Measurements from ENCODE around the gene CAMTA2. TPM values are rescaled to one million over a fixed set of nuclear protein-coding genes. Genes with fewer than 3 reads are reported as not detected.
A peak's percentile ranks its signal among the peaks of the same experiment; 100 is the strongest.

Gene CAMTA2
- total and polyA plus RNA-seq, 2 experiments from 2014 or later = 4.4 to 8.7 TPM

DNA sequence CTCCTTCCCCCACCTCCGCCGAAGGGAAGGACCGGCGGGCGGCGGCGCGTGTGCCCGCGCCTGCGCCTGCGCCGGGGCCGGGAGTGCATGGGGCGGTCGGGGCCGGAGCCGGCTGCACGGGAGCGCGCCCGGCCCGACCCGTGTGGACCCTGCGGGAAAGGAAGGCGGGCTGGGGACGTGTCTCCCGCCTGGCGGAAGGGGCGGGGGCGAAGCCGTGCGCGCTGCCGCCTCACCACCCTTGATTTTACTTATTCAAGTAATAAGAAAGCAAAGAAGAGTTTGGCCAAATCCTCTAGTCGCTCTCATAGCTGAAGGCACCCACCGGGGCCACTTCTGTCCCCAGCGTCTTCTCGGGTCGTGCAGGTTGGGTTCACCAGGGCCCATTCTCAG, 38.5 kb downstream of the CAMTA2 start:
- Histone ChIP-seq H3F3A (replicated peaks; ENCODE audit: low read depth) (peaks cover 35% of the 10 kb centered on the region), H3K36me3 (ENCODE audit: insufficient read depth) (peaks cover 16% of the 10 kb centered on the region), H3K4me2 (peak overlapping the region; percentile 96), H3K9me2 (ENCODE audit: insufficient read depth) (no peaks in the 10 kb centered on the region), H3K27me3 (ENCODE audit: insufficient read depth) (no peaks in the 10 kb centered on the region), H4K20me1 (replicated peaks; ENCODE audit: insufficient read depth) (peaks cover 16% of the 10 kb centered on the region), H3K27ac (ENCODE audit: low read depth) (peak overlapping the region; percentile 100), H3K79me2 (replicated peaks; ENCODE audit: insufficient read depth) (peaks cover 35% of the 10 kb centered on the region), H2AFZ (no peak overlapping the region), H3K4me3 (peak overlapping the region; percentile 96), H3K4me1 (ENCODE audit: insufficient read depth) (peaks cover 43% of the 10 kb centered on the region)
- Mint-ChIP-seq H3K36me3 (ENCODE audit: low read depth) (peaks cover 39% of the 10 kb centered on the region), H3K4me3 (peak overlapping the region; percentile 92), H3K27me3 (ENCODE audit: insufficient read depth, low read depth, poor library complexity) (peaks cover 40% of the 10 kb centered on the region), H3K4me1 (peaks cover 46% of the 10 kb centered on the region), H3K27ac (peak overlapping the region; percentile 98), H3K9me3 (no peaks in the 10 kb centered on the region; the same call in 2 of the 3 replicates)
- ATAC-seq (peak; percentile 47), DNase-seq (ENCODE audit: low spot score) (peak; percentile 88)
- no peak for TF ChIP-seq EZH2phosphoT487 (IDR thresholded peaks at IDR 0.05; ENCODE audit: unreplicated experiment)
- TF ChIP-seq, protein P1, sequence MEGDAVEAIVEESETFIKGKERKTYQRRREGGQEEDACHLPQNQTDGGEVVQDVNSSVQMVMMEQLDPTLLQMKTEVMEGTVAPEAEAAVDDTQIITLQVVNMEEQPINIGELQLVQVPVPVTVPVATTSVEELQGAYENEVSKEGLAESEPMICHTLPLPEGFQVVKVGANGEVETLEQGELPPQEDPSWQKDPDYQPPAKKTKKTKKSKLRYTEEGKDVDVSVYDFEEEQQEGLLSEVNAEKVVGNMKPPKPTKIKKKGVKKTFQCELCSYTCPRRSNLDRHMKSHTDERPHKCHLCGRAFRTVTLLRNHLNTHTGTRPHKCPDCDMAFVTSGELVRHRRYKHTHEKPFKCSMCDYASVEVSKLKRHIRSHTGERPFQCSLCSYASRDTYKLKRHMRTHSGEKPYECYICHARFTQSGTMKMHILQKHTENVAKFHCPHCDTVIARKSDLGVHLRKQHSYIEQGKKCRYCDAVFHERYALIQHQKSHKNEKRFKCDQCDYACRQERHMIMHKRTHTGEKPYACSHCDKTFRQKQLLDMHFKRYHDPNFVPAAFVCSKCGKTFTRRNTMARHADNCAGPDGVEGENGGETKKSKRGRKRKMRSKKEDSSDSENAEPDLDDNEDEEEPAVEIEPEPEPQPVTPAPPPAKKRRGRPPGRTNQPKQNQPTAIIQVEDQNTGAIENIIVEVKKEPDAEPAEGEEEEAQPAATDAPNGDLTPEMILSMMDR (conservative IDR thresholded peaks at IDR 0.05; ENCODE audit: low read depth in 2 of 2) = no peak
- peak; percentile 29; the same call in 1 of the 2 replicates for TF ChIP-seq POLR2AphosphoS5 (IDR thresholded peaks at IDR 0.05; ENCODE audit: low read depth)

DNA sequence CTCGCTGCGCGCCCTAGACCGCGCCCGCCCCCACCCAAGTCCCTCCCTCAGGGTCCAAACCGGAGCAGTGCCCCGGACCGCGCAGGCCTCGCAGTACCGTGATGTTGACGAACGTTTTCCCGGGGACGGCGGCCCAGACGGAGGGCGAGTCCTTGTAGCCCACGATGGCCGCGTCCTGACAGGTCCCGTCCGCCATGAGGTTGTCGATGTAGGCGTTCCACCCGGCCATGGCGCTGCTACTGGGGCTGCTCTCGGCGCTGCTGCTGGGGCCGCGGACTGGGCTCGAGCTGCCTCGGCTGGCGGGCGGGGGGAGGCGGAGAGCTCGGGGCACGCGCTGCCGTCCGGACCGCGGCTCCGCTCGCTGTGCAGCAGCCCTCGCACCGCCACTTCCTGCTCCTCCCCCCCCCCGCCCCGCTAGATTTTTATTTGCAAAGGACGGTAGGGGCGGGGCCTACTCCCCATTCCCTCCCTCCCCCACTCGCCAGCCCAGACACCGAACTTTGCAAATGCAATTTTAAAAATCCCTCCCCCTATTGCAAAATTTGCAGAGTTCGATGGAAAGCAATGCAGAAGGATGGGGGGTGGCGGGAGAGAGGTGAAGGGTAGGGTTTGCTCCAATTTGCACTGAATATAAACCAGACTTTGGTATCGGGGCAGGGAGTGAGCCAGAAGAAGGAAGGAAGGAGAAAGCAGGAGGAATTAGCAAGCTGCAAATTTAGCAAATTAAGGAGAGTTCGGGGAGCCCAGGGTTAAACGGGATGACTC, 39.1 kb downstream of the CAMTA2 start, which contains the start of gene PFN1:
TSS of gene PFN1 (minus strand) at position 365 of the 765 bp plus-strand sequence. CDS start at position 229, 136 bp downstream.
- Histone ChIP-seq H2AFZ (no peak within 1 kb of the TSS), H3K9me2 (ENCODE audit: insufficient read depth) (no peaks in the 10 kb centered on the region), H3K4me2 (peak within 1 kb of the TSS; percentile 96), H3K4me1 (ENCODE audit: insufficient read depth) (peaks cover 43% of the 10 kb centered on the region), H3K27me3 (ENCODE audit: insufficient read depth) (no peaks in the 10 kb centered on the region), H3K27ac (ENCODE audit: low read depth) (peak within 1 kb of the TSS; percentile 100), H3K36me3 (ENCODE audit: insufficient read depth) (peaks cover 20% of the 10 kb centered on the region), H3K4me3 (peak within 1 kb of the TSS; percentile 96), H3K79me2 (replicated peaks; ENCODE audit: insufficient read depth) (peaks cover 39% of the 10 kb centered on the region), H4K20me1 (replicated peaks; ENCODE audit: insufficient read depth) (peaks cover 22% of the 10 kb centered on the region), H3F3A (replicated peaks; ENCODE audit: low read depth) (peaks cover 40% of the 10 kb centered on the region)
- Mint-ChIP-seq H3K27me3 (ENCODE audit: insufficient read depth, low read depth, poor library complexity) (peaks cover 40% of the 10 kb centered on the region), H3K27ac (peak within 1 kb of the TSS; percentile 98), H3K4me3 (peak within 1 kb of the TSS; percentile 92), H3K36me3 (ENCODE audit: low read depth) (peaks cover 43% of the 10 kb centered on the region), H3K4me1 (peaks cover 45% of the 10 kb centered on the region), H3K9me3 (no peaks in the 10 kb centered on the region; the same call in 2 of the 3 replicates)
- DNase-seq (ENCODE audit: low spot score) (peak; percentile 93), ATAC-seq (peak; percentile 13)
- TF ChIP-seq CREB1 (CRISPR knock-in tag; IDR thresholded peaks at IDR 0.05; ENCODE audit: low read depth) (no peak), EZH2phosphoT487 (IDR thresholded peaks at IDR 0.05; ENCODE audit: unreplicated experiment) (no peak), POLR2AphosphoS5 (IDR thresholded peaks at IDR 0.05; ENCODE audit: low read depth) (peak; percentile 79), ZNF114 (CRISPR knock-in tag; IDR thresholded peaks at IDR 0.05) (no peak)
- TF ChIP-seq, protein P2, sequence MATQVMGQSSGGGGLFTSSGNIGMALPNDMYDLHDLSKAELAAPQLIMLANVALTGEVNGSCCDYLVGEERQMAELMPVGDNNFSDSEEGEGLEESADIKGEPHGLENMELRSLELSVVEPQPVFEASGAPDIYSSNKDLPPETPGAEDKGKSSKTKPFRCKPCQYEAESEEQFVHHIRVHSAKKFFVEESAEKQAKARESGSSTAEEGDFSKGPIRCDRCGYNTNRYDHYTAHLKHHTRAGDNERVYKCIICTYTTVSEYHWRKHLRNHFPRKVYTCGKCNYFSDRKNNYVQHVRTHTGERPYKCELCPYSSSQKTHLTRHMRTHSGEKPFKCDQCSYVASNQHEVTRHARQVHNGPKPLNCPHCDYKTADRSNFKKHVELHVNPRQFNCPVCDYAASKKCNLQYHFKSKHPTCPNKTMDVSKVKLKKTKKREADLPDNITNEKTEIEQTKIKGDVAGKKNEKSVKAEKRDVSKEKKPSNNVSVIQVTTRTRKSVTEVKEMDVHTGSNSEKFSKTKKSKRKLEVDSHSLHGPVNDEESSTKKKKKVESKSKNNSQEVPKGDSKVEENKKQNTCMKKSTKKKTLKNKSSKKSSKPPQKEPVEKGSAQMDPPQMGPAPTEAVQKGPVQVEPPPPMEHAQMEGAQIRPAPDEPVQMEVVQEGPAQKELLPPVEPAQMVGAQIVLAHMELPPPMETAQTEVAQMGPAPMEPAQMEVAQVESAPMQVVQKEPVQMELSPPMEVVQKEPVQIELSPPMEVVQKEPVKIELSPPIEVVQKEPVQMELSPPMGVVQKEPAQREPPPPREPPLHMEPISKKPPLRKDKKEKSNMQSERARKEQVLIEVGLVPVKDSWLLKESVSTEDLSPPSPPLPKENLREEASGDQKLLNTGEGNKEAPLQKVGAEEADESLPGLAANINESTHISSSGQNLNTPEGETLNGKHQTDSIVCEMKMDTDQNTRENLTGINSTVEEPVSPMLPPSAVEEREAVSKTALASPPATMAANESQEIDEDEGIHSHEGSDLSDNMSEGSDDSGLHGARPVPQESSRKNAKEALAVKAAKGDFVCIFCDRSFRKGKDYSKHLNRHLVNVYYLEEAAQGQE (IDR thresholded peaks at IDR 0.05; ENCODE audit: unreplicated experiment) = peak; percentile 19
- TF ChIP-seq, protein P3, sequence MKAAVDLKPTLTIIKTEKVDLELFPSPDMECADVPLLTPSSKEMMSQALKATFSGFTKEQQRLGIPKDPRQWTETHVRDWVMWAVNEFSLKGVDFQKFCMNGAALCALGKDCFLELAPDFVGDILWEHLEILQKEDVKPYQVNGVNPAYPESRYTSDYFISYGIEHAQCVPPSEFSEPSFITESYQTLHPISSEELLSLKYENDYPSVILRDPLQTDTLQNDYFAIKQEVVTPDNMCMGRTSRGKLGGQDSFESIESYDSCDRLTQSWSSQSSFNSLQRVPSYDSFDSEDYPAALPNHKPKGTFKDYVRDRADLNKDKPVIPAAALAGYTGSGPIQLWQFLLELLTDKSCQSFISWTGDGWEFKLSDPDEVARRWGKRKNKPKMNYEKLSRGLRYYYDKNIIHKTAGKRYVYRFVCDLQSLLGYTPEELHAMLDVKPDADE (IDR thresholded peaks at IDR 0.05) = peak; percentile 52; the same call in 1 of the 2 replicates

All from GM23338 (cell line).